Measurements from ENCODE around the gene IPPK.
"Not testable (repeated sequence)": the region's sequence is repeated elsewhere in the genome, so short reads cannot be mapped to it uniquely, and the experiment has no call there.

IPPK gene

GRCh38 chr9:92599938-92600461, 69.9 kb downstream of the IPPK start:
- DNase-seq (ENCODE audit: low read depth in 4 of 4, low spot score in 1 of 4), result no peak

DNA sequence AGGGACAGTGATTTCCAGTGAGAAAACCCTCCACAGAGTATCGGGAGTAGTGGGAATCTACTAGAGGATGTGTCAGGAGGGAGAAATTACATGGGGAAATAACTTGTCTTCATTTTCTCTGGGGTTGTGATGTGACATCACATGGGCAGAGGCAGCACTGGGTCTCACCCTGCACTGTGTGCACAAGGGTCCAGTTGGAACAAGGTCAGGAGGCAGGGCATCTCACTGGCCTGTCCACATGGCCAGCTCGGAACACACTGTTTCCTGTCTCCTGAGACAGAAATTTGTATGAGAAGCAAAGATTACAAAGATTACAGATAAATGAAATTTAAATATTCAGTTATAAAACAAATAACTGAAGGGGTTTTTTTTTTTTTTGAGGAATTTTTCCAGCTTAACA, 71.5 kb downstream of the IPPK start:
- no peak for DNase-seq (ENCODE audit: low read depth in 4 of 4, low spot score in 1 of 4)

GRCh38 chr9:92595930-92596329, 74.0 kb downstream of the IPPK start:
- DNase-seq (ENCODE audit: low read depth in 4 of 4, low spot score in 1 of 4), result no peak

DNA sequence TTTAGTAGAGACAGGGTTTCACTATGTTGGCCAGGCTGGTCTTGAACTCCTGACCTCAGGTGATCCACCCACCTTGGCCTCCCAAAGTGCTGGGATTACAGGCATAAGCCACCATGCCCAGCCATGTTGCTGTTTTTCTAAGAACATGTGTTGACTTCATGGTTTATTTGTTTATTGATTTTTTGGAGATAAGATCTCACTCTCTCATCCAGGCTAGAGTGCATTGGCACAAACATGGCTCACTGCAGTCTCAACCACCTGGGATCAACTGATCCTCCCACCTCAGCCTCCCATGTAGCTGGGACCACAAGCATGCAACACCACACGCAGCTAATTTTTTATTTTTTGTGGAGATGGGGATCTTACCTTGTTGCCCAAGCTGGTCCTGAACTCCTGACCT, 74.9 kb downstream of the IPPK start:
- not testable (repeated sequence) for DNase-seq (ENCODE audit: low read depth in 4 of 4, low spot score in 1 of 4)

- DNase-seq (ENCODE audit: low read depth in 4 of 4, low spot score in 1 of 4), result no peak
Measured at GRCh38 chr9:92592946-92593861, 76.7 kb downstream of the IPPK start.

DNA sequence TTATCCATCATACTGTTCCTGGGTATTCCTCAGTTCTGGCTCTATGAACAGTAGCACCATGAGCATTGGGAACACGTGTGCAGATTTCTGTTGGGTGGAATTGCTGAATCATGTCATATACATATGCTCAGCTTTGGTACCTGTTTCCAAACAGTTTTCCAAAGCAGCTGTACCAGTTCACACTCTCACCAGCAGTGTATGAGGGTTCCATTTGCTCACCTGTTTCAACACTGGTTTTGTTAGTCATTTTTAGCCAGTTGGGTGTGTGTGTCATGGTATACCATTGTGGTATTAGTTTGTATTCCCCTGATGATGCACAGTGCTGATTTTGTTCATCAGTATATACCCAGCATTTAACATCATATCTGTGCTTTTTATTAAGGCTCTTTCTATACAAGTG, 77.4 kb downstream of the IPPK start:
- DNase-seq (ENCODE audit: low read depth in 4 of 4, low spot score in 1 of 4), result no peak

GRCh38 chr9:92590377-92590776, 79.6 kb downstream of the IPPK start:
- no peak for DNase-seq (ENCODE audit: low read depth in 4 of 4, low spot score in 1 of 4)

- no peak for DNase-seq (ENCODE audit: low read depth in 4 of 4, low spot score in 1 of 4)
Measured at GRCh38 chr9:92589923-92590322, 80.0 kb downstream of the IPPK start.

DNA sequence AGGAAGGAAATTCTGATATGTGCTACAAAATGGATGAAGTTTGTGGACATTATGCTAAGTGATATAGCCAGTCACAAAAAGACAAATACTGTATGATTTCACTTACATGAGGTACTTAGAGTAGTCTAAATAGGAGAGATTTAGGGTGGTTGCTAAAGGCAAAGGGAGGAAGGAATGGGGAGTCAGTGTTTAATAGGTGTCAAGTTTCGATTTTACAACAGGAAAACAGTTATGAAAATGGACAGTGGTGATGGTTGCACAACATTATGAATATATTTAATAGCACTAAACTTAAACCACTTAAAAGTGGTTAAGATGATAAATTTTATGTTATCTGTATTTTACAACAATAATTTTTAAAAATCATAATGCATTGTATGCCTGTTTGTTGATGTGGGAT, 93.8 kb downstream of the IPPK start:
- DNase-seq (ENCODE audit: low read depth in 4 of 4, low spot score in 1 of 4), result no peak

DNA sequence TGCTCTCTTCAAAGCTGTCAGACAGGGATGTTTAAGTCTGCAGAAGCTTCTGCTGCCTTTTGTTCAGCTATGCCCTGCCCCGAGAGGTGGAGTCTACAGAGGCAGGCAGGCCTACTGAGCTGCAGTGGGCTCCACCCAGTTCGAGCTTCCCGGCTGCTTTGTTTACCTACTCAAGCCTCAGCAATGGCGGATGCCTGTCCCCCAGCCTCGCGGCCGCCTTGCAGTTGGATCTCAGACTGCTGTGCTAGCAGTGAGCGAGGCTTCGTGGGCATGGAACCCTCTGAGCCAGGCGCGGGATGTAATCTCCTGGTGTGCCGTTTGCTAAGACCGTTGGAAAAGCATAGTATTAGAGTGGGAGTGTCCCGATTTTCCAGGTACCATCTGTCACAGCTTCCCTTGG, 96.3 kb downstream of the IPPK start:
- not testable (repeated sequence) for DNase-seq (ENCODE audit: low read depth in 4 of 4, low spot score in 1 of 4)

GRCh38 chr9:92571871-92572270, 98.1 kb downstream of the IPPK start:
- DNase-seq (ENCODE audit: low read depth in 4 of 4, low spot score in 1 of 4), result not testable (repeated sequence)

GRCh38 chr9:92564982-92565381, 104.9 kb downstream of the IPPK start:
- no peak for DNase-seq (ENCODE audit: low read depth in 4 of 4, low spot score in 1 of 4)

DNA sequence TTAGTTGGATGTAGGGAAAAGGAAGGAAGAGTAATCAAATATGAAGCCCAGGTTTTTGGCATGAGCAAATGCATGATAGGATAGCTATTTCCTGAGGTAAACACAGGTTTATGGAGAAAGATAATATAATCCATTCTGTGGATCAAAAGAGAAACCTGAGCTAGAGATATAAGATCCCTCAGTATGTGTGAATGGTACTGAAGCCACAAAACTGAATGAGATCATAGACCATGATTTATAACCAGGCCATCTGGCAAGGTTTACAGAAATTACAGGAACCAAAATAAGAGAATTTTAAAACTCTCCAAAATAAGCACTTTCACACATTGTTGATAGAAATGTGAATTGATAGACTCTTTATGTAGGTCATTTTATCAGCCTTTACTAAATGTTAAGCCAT, 105.4 kb downstream of the IPPK start:
- no peak for DNase-seq (ENCODE audit: low read depth in 4 of 4, low spot score in 1 of 4)
